ENCODE results near the gene UGT1A8. TPM values are rescaled to one million over a fixed set of nuclear protein-coding genes. Genes with fewer than 3 reads are reported as not detected.

UGT1A8 gene
- total RNA-seq, 1 donor from 2014 or later: not detected

GRCh38 chr2:233674314-233674713 is 56.9 kb downstream of the UGT1A8 start:
- TF ChIP-seq POLR2AphosphoS5 (IDR thresholded peaks at IDR 0.05; ENCODE audit: insufficient read depth in 1 of 2, low read depth in 1 of 2) (no peak), POLR2A (IDR thresholded peaks at IDR 0.05) (no peak), CTCF (IDR thresholded peaks at IDR 0.05) (no peak)
- DNase-seq (ENCODE audit: extremely low spot score in 2 of 2): no peak
- intact Hi-C loops (cut with DNase I): no loop called here
- Histone ChIP-seq H3K9me3 (no peaks in the 10 kb centered on the region), H3K27me3 (no peaks in the 10 kb centered on the region), H3K27ac (no peak overlapping the region), H3K4me1 (no peaks in the 10 kb centered on the region), H3K36me3 (no peaks in the 10 kb centered on the region), H3K4me3 (no peak overlapping the region)

DNA sequence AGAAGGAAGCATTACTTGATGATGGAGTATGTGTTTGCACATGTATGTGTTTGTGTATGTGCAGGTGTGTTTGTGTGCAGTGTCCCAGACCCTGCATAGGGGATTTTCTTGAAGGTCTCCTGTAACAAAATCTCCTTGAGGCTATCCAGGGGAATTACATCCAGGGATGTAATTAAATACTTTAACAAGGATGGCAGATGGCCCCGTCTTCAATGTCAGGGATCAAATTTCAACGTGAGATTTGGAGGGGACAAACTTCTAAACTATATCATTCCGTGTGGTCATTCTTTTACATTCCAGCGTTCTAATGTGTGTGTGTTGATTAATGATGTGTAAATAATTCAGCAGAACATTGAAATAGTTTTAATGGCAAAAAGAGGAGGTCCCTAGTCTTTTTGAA is 57.6 kb downstream of the UGT1A8 start:
- no peaks in the 10 kb centered on the region for H3K27me3 ChIP-seq
- no peaks in the 10 kb centered on the region for H3K36me3 ChIP-seq
- no peak overlapping the region for H3K27ac ChIP-seq
- no peaks in the 10 kb centered on the region for H3K9me3 ChIP-seq
- no peak overlapping the region for H3K4me3 ChIP-seq
- intact Hi-C loops (cut with DNase I): no loop called here
- no peak for DNase-seq (ENCODE audit: extremely low spot score in 2 of 2)
- TF ChIP-seq CTCF (IDR thresholded peaks at IDR 0.05) (no peak), POLR2A (IDR thresholded peaks at IDR 0.05) (no peak)
- H3K4me1 ChIP-seq: no peaks in the 10 kb centered on the region

GRCh38 chr2:233676046-233676445 is 58.6 kb downstream of the UGT1A8 start:
- intact Hi-C loops (cut with DNase I): no loop called here
- H3K4me3 ChIP-seq: no peak overlapping the region
- no peaks in the 10 kb centered on the region for H3K9me3 ChIP-seq
- TF ChIP-seq POLR2A (IDR thresholded peaks at IDR 0.05) (no peak), POLR2AphosphoS5 (IDR thresholded peaks at IDR 0.05; ENCODE audit: insufficient read depth in 1 of 2, low read depth in 1 of 2) (no peak), CTCF (IDR thresholded peaks at IDR 0.05) (no peak)
- no peaks in the 10 kb centered on the region for H3K4me1 ChIP-seq
- no peak for DNase-seq (ENCODE audit: extremely low spot score in 2 of 2)
- H3K36me3 ChIP-seq: no peaks in the 10 kb centered on the region
- no peak overlapping the region for H3K27ac ChIP-seq
- H3K27me3 ChIP-seq: no peaks in the 10 kb centered on the region

GRCh38 chr2:233679196-233679595 is 61.8 kb downstream of the UGT1A8 start:
- TF ChIP-seq POLR2AphosphoS5 (IDR thresholded peaks at IDR 0.05; ENCODE audit: insufficient read depth in 1 of 2, low read depth in 1 of 2): no peak
- TF ChIP-seq POLR2A (IDR thresholded peaks at IDR 0.05): no peak
- TF ChIP-seq CTCF (IDR thresholded peaks at IDR 0.05): no peak

GRCh38 chr2:233680361-233681045 is 63.1 kb downstream of the UGT1A8 start:
- Histone ChIP-seq H3K9me3 (no peaks in the 10 kb centered on the region), H3K4me1 (no peaks in the 10 kb centered on the region), H3K36me3 (no peaks in the 10 kb centered on the region), H3K4me3 (no peak overlapping the region), H3K27ac (no peak overlapping the region), H3K27me3 (no peaks in the 10 kb centered on the region)
- DNase-seq (ENCODE audit: extremely low spot score in 2 of 2): no peak
- no peak for TF ChIP-seq POLR2A (IDR thresholded peaks at IDR 0.05)
- TF ChIP-seq CTCF (IDR thresholded peaks at IDR 0.05): no peak
- TF ChIP-seq POLR2AphosphoS5 (IDR thresholded peaks at IDR 0.05; ENCODE audit: insufficient read depth in 1 of 2, low read depth in 1 of 2): no peak
- intact Hi-C loops (cut with DNase I): no loop called here

More at GRCh38 chr2:233679196-233679595, 61.8 kb downstream of the UGT1A8 start:
- Histone ChIP-seq H3K36me3 (no peaks in the 10 kb centered on the region), H3K9me3 (no peaks in the 10 kb centered on the region), H3K27ac (no peak overlapping the region), H3K4me1 (no peaks in the 10 kb centered on the region), H3K27me3 (no peaks in the 10 kb centered on the region), H3K4me3 (no peak overlapping the region)
- no peak for DNase-seq (ENCODE audit: extremely low spot score in 2 of 2)
- intact Hi-C loops (cut with DNase I): no loop called here

Measured in vagina (tissue), 2 donors.